Left ventricle myocardium inferior (tissue), 1 donor: ENCODE measurements around the gene MATR3. TPM values are rescaled to one million over a fixed set of nuclear protein-coding genes. Genes with fewer than 3 reads are reported as not detected.

Experiments used
- DNase-seq: peaks from one replicate; pipeline ENCODE4 v3.0.0-alpha.2; 2020
- H3K27ac ChIP-seq: fragments of 200-600 bp; replicated peaks from 2 replicates; pipeline ENCODE4 v1.8.0; 2021
- H3K27me3 ChIP-seq: fragments of 200-600 bp; 2 replicates; pipeline ENCODE4 v1.8.0; 2021; ENCODE audit warnings: low read depth
- H3K36me3 ChIP-seq: fragments of 200-600 bp; 2 replicates; pipeline ENCODE4 v1.8.0; 2021
- H3K4me1 ChIP-seq: fragments of 200-600 bp; 2 replicates; pipeline ENCODE4 v1.8.0; 2021
- H3K4me3 ChIP-seq: fragments of 200-600 bp; 2 replicates; pipeline ENCODE4 v1.8.0; 2021; ENCODE audit warnings: mild to moderate bottlenecking, moderate library complexity
- H3K9me3 ChIP-seq: fragments of 200-600 bp; replicated peaks from 2 replicates; pipeline ENCODE4 v1.8.0; 2021
- intact Hi-C: fragments of 100-400 bp; cut with micrococcal nuclease; formaldehyde crosslinking; loops from one replicate; pipeline ENCODE4 v1.11.0; 2022
- total RNA-seq: library from RNA; stranded (reverse); fragmentation: NEBNext Ultra II Directional; extraction: Animal tissue kit (Norgen Biotek cat#: 25700); gene quantifications from one replicate; pipeline ENCODE4 v1.2.1, GENCODE V29; 2021
- TF ChIP-seq, protein P1 (sequence below): fragments of 200-600 bp; IDR thresholded peaks from 2 replicates; pipeline ENCODE4 v1.8.0; 2021; ENCODE audit warnings: antibody characterized with exemption, mild to moderate bottlenecking, borderline replicate concordance
- donor health status: DM: no; HTN: yes; CAD: no; lungs with severe emphysema.

Gene MATR3
- total RNA-seq, 1 donor from 2014 or later: 121 TPM

DNA sequence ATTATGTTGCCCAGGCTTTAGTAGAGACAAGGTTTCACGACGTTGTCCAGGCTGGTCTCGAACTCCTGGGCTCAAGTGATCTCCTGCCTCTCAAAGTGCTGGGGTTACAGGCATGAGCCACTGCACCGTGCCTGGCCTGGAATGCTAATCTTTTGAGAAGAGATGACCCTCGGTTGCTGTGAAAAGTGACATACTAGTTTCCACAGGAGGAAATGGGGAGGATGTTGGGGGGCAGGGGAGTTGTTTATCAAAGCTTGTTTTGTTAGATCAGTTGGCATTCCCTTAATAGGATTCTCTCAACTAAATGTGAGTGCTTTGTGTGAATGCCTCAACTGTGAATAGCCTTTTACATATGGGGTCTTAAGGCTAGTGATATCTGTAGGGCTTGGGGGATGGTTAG lies 16.4 kb upstream of the MATR3 start:
- Histone ChIP-seq H3K9me3 (no peaks in the 10 kb centered on the region), H3K4me3 (no peak overlapping the region), H3K36me3 (peaks cover 31% of the 10 kb centered on the region), H3K27ac (peak overlapping the region; percentile 41), H3K4me1 (peaks cover 61% of the 10 kb centered on the region), H3K27me3 (no peaks in the 10 kb centered on the region)
- TF ChIP-seq, protein P1, sequence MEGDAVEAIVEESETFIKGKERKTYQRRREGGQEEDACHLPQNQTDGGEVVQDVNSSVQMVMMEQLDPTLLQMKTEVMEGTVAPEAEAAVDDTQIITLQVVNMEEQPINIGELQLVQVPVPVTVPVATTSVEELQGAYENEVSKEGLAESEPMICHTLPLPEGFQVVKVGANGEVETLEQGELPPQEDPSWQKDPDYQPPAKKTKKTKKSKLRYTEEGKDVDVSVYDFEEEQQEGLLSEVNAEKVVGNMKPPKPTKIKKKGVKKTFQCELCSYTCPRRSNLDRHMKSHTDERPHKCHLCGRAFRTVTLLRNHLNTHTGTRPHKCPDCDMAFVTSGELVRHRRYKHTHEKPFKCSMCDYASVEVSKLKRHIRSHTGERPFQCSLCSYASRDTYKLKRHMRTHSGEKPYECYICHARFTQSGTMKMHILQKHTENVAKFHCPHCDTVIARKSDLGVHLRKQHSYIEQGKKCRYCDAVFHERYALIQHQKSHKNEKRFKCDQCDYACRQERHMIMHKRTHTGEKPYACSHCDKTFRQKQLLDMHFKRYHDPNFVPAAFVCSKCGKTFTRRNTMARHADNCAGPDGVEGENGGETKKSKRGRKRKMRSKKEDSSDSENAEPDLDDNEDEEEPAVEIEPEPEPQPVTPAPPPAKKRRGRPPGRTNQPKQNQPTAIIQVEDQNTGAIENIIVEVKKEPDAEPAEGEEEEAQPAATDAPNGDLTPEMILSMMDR: no peak
- no peak for DNase-seq
- intact Hi-C loops: no loop called here

DNA sequence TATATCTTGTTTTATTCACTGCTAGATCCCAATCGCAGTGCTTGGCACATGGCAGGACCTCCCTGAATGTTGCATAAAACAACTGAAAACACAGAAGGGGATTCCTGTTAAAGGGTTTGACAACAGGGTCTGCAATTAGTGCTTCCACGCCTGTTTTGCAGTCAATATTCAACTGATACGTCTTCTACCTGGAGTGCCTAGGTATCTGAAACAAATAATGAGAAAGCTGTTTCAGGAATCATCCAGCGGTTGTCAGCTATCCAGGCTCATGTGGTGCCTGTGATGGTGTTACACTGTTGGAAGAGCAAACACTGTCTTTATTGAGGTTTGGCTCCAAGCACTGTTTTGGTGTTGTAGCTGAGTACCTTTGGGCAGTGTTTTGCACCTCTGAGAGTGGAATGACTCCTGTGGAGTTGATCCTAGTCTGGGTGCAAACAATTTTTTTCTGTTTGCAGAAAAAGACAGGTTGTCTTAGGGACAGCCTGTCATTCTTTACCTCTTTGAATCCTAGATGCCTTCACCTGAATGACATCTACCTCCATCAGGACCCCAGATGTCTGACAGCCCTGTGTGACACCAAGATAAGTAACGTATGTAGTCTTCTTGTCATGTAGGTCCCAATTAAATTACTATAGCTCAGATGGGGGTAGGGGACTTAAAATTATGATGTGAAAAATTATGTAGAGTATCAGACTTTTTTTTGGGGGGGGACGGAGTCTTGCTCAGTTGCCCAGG lies 14.8 kb upstream of the MATR3 start:
- no peak overlapping the region for H3K27ac ChIP-seq
- H3K4me1 ChIP-seq: peaks cover 46% of the 10 kb centered on the region
- no peaks in the 10 kb centered on the region for H3K27me3 ChIP-seq
- TF ChIP-seq, protein P1: no peak
- DNase-seq: no peak
- intact Hi-C loops: no loop called here
- H3K36me3 ChIP-seq: peaks cover 47% of the 10 kb centered on the region
- H3K9me3 ChIP-seq: no peaks in the 10 kb centered on the region
- no peak overlapping the region for H3K4me3 ChIP-seq

DNA sequence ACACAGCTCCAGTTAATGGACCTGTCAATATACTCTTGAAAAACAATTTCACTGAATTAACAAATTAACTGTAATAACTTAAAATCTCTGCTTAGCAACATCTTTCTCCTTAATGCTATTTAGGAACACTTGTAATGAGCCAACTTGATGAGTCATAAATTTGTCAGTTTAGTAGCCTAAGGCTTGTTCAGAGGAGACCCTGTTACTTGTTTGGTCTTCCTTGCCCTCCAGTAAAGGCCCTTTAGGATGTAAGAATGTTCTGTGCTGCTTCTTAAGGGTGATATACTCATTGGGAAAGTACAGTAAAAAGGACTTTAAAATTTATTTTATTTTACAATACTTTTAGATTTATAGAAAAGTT lies 11.4 kb upstream of the MATR3 start:
- Histone ChIP-seq H3K4me1 (peaks cover 13% of the 10 kb centered on the region), H3K27ac (no peak overlapping the region), H3K36me3 (peaks cover 68% of the 10 kb centered on the region), H3K4me3 (no peak overlapping the region), H3K9me3 (peaks cover 3% of the 10 kb centered on the region), H3K27me3 (no peaks in the 10 kb centered on the region)
- TF ChIP-seq, protein P1: no peak
- no peak for DNase-seq
- intact Hi-C loops: no loop called here

DNA sequence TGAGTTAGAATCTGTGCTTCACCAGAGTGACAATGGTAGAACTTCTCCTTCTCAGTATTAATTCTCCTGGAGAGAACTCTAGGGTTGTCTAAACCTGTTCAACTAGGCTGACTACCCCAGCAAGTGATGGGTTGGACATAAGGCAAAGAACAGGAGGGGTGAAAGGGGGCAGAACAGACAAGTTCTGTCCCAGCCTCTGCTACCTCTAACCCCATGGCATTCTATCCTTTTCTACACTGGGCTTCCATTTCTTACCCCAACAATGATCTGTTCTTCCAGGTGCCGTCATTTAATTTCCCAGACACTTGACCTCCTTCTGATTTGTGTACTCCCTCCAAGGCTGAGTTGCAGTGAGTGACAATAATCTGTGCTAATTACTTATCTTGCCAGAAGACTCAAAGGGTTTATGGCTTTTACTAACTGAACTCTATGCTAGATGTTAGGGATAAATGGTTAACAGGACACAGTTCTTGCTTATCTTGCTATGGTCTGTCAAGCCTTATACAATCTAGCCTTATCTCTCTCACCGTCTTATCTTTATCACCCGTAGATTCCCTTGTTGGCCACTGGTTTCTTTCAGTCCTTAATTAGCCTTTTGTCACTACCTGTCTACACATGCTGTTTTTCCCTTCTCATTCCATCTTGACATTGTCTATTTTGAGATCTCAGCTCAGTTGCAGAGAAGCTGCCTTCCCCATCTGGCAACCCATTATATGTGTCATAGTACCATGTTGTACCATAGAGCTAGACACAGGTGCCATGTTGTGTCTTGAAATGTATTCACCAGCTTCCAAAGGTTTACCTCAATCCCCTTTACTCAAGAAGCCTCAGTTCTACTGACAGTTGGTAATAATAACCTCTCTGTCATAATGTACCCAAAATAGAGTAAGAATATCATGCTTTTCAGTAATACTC lies 10.0 kb upstream of the MATR3 start:
- Histone ChIP-seq H3K4me1 (peaks cover 8% of the 10 kb centered on the region), H3K36me3 (peaks cover 58% of the 10 kb centered on the region), H3K27me3 (no peaks in the 10 kb centered on the region), H3K27ac (no peak overlapping the region), H3K4me3 (no peak overlapping the region), H3K9me3 (peaks cover 3% of the 10 kb centered on the region)
- TF ChIP-seq, protein P1: no peak
- intact Hi-C loops: no loop called here
- no peak for DNase-seq

DNA sequence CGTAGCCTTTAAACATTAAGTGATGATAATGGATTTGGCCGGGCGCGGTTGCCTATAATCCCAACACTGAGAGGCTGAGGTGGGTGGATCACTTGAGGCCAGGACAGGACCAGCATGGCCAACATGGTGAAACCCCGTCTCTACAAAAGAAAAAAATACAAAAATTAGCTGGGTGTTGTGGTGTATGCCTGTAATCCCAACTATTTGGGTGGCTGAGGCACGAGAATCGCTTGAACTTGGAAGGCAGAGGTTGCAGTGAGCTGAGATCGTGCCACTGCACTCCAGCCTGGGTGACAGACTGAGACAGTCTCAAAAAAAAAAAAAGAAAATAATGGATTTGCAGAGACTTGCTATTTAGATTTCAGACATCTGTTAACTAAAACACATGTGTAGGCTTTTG lies 9.2 kb upstream of the MATR3 start:
- Histone ChIP-seq H3K4me3 (no peak overlapping the region), H3K9me3 (peaks cover 3% of the 10 kb centered on the region), H3K36me3 (peaks cover 52% of the 10 kb centered on the region), H3K27ac (no peak overlapping the region), H3K4me1 (peaks cover 8% of the 10 kb centered on the region), H3K27me3 (no peaks in the 10 kb centered on the region)
- TF ChIP-seq, protein P1: no peak
- intact Hi-C loops: no loop called here
- no peak for DNase-seq
